Endodermal cell (in vitro differentiated cells): ENCODE measurements around the gene MACROD2. TPM values are rescaled to one million over a fixed set of nuclear protein-coding genes. Genes with fewer than 3 reads are reported as not detected.
A peak's percentile ranks its signal among the peaks of the same experiment; 100 is the strongest.

Experiments used
- DNase-seq: peaks from one replicate; pipeline ENCODE4 v3.0.0-alpha.2; 2017
- H3K27ac ChIP-seq: 2 replicates; pipeline ENCODE4 v1.5.1; 2013; ENCODE audit warnings: mild to moderate bottlenecking, low read depth, low read length, moderate library complexity
- H3K27me3 ChIP-seq: 2 replicates; pipeline ENCODE4 v1.6.1; 2013; ENCODE audit warnings: mild to moderate bottlenecking, low read length, moderate library complexity; ENCODE audit not compliant: insufficient read depth, control insufficient read depth, poor library complexity, severe bottlenecking
- H3K36me3 ChIP-seq: 2 replicates; pipeline ENCODE4 v1.7.0; 2013; ENCODE audit warnings: mild to moderate bottlenecking, low read length, moderate library complexity; ENCODE audit not compliant: control insufficient read depth, insufficient read depth
- H3K4me1 ChIP-seq: one replicate; pipeline ENCODE4 v1.7.0; 2013; ENCODE audit warnings: low read length; ENCODE audit not compliant: control insufficient read depth, insufficient read depth
- H3K4me3 ChIP-seq: 2 replicates; pipeline ENCODE4 v1.5.1; 2013; ENCODE audit warnings: mild to moderate bottlenecking, low read length, moderate library complexity
- H3K9ac ChIP-seq: 2 replicates; pipeline ENCODE4 v1.6.1; 2013; ENCODE audit warnings: mild to moderate bottlenecking, low read length, moderate library complexity; ENCODE audit not compliant: poor library complexity, severe bottlenecking; ENCODE audit errors: extremely low read depth
- H3K9me3 ChIP-seq: 2 replicates; pipeline ENCODE4 v1.6.1; 2013; ENCODE audit warnings: mild to moderate bottlenecking, low read length, moderate library complexity; ENCODE audit not compliant: control insufficient read depth
- H3K27ac Mint-ChIP-seq: 2 replicates; pipeline ENCODE4 v1.8.0; 2020; ENCODE audit warnings: mixed read lengths
- H3K27me3 Mint-ChIP-seq: 2 replicates; pipeline ENCODE4 v1.8.0; 2021; ENCODE audit warnings: mild to moderate bottlenecking, mixed read lengths; ENCODE audit not compliant: insufficient read depth
- H3K36me3 Mint-ChIP-seq: 2 replicates; pipeline ENCODE4 v1.8.0; 2020; ENCODE audit warnings: low read depth, mixed read lengths
- H3K4me1 Mint-ChIP-seq: 2 replicates; pipeline ENCODE4 v1.8.0; 2020; ENCODE audit warnings: mixed read lengths
- H3K4me3 Mint-ChIP-seq: 2 replicates; pipeline ENCODE4 v1.8.0; 2020; ENCODE audit warnings: mild to moderate bottlenecking, moderate library complexity, mixed read lengths
- H3K9me3 Mint-ChIP-seq: 2 replicates; pipeline ENCODE4 v1.8.0; 2020; ENCODE audit warnings: mild to moderate bottlenecking, mixed read lengths
- CTCF ChIP-seq: fragments of 200-600 bp; sonication (generic); conservative IDR thresholded peaks from 2 replicates; pipeline ENCODE4 v1.5.0; 2021; ENCODE audit warnings: antibody characterized with exemption, mild to moderate bottlenecking
- WGBS, 2 experiments: methylation state at CpG; one replicate each; pipeline versions ENCODE4 v1.1.5 to v1.1.7; 2013; ENCODE audit warnings: missing lambda C conversion rate in 2 of 2, mixed read lengths in 1 of 2; ENCODE audit not compliant: insufficient coverage in 1 of 2, insufficient read length in 1 of 2; 5-methylcytosine and 5-hydroxymethylcytosine counted together
- total RNA-seq, 2 donors: library from RNA; stranded (reverse); fragmentation: NEBNext Ultra II Directional in 1 of 2; extraction: Animal tissue kit (Norgen Biotek cat#: 25700) in 1 of 2; gene quantifications; 2 replicates in 1 of 2; 3 replicates in 1 of 2; pipeline ENCODE4 v1.2.1, GENCODE V29; 2021

MACROD2 gene
- total RNA-seq, 2 donors from 2014 or later = 2.3 to 4.8 TPM

GRCh38 chr20:14134004-14134403, 138.7 kb downstream of the MACROD2 start:
- peaks cover 8% of the 10 kb centered on the region for H3K4me1 Mint-ChIP-seq
- H3K9me3 ChIP-seq = peaks cover 6% of the 10 kb centered on the region
- H3K27ac ChIP-seq = no peak overlapping the region
- H3K27ac Mint-ChIP-seq = no peak overlapping the region
- no peaks in the 10 kb centered on the region for H3K36me3 ChIP-seq
- no peaks in the 10 kb centered on the region for H3K27me3 ChIP-seq
- no peaks in the 10 kb centered on the region for H3K4me1 ChIP-seq
- no peak overlapping the region for H3K4me3 Mint-ChIP-seq
- DNase-seq = no peak
- no peak overlapping the region for H3K9ac ChIP-seq
- no peak overlapping the region for H3K4me3 ChIP-seq
- peaks cover 11% of the 10 kb centered on the region for H3K9me3 Mint-ChIP-seq
- no peaks in the 10 kb centered on the region for H3K27me3 Mint-ChIP-seq
- 80 to 90% methylated on average over 1 to 3 of the region's 3 CpGs for WGBS, 2 experiments
- no peaks in the 10 kb centered on the region for H3K36me3 Mint-ChIP-seq
- TF ChIP-seq CTCF = no peak

GRCh38 chr20:14142171-14142570, 146.9 kb downstream of the MACROD2 start:
- no peak overlapping the region for H3K9ac ChIP-seq
- peak; percentile 94 for TF ChIP-seq CTCF
- H3K4me1 ChIP-seq = peaks cover 15% of the 10 kb centered on the region
- Mint-ChIP-seq H3K36me3 (no peaks in the 10 kb centered on the region), H3K4me3 (no peak overlapping the region), H3K9me3 (peaks cover 1% of the 10 kb centered on the region), H3K27me3 (no peaks in the 10 kb centered on the region), H3K4me1 (peaks cover 47% of the 10 kb centered on the region), H3K27ac (peak overlapping the region; percentile 70)
- no peaks in the 10 kb centered on the region for H3K36me3 ChIP-seq
- no peaks in the 10 kb centered on the region for H3K9me3 ChIP-seq
- H3K27ac ChIP-seq = peak overlapping the region; percentile 50
- WGBS, 2 experiments = 10 to 19% methylated on average over 2 to 5 of the region's 5 CpGs
- no peaks in the 10 kb centered on the region for H3K27me3 ChIP-seq
- H3K4me3 ChIP-seq = no peak overlapping the region
- peak; percentile 88 for DNase-seq

- Mint-ChIP-seq H3K4me3 (no peak overlapping the region), H3K4me1 (peaks cover 45% of the 10 kb centered on the region), H3K27ac (peak overlapping the region; percentile 39), H3K27me3 (no peaks in the 10 kb centered on the region), H3K36me3 (no peaks in the 10 kb centered on the region), H3K9me3 (peaks cover 1% of the 10 kb centered on the region)
- DNase-seq = no peak
- H3K4me3 ChIP-seq = no peak overlapping the region
- peaks cover 15% of the 10 kb centered on the region for H3K4me1 ChIP-seq
- H3K9me3 ChIP-seq = no peaks in the 10 kb centered on the region
- H3K36me3 ChIP-seq = no peaks in the 10 kb centered on the region
- H3K27me3 ChIP-seq = no peaks in the 10 kb centered on the region
- WGBS, 2 experiments = 33 to 38% methylated on average over 1 to 2 of the region's 2 CpGs
- TF ChIP-seq CTCF = no peak
- H3K9ac ChIP-seq = peak overlapping the region; percentile 38
- peak overlapping the region; percentile 62 for H3K27ac ChIP-seq
Observed at GRCh38 chr20:14142964-14143627, 147.8 kb downstream of the MACROD2 start.
